Endothelial cell of umbilical vein (primary cell): ENCODE data around the gene MCC. TPM values are rescaled to one million over a fixed set of nuclear protein-coding genes. Genes with fewer than 3 reads are reported as not detected.

Experiments used
- BruUV-seq: library from RNA; stranded (reverse); fragments of 400-500 nt; replicated peaks from 2 replicates; lab custom pipeline; 2021; lab: Mats Ljungman, UMichigan
- CTCF ChIA-PET: fragments of 300-600, 350-600 bp; sonication (Branson Sonifier 250); formaldehyde crosslinking; loops from one replicate; lab custom pipeline; 2021; ENCODE audit warnings: antibody characterized with exemption, inconsistent platforms; lab: Charles Lee
- POLR2A ChIA-PET: fragments of 300-600, 350-600 bp; sonication (Branson Sonifier 250); formaldehyde crosslinking; loops from one replicate; lab custom pipeline; 2021; ENCODE audit warnings: antibody characterized with exemption, inconsistent platforms; lab: Charles Lee
- DNase-seq: peaks from one replicate; pipeline ENCODE4 v3.0.0-alpha.2; 2011; ENCODE audit warnings: low read depth, low spot score
- FAIRE-seq: peaks from 2 replicates; lab custom pipeline; 2011; peaks lifted over from hg19 to GRCh38; lab: Jason Lieb, UNC
- H2AFZ ChIP-seq: 2 replicates; pipeline ENCODE4 v1.6.0; 2012; ENCODE audit warnings: low read depth, low read length, control low read depth, inconsistent platforms
- H3K27ac ChIP-seq: 2 replicates; pipeline ENCODE4 v1.5.1; 2011; ENCODE audit warnings: low read depth, mild to moderate bottlenecking, control low read depth, low read length, moderate library complexity; ENCODE audit not compliant: insufficient read depth
- H3K27me3 ChIP-seq, 2 experiments: 2 replicates each; pipeline versions ENCODE4 v1.6.0 to v1.6.1; 2011; ENCODE audit warnings: low read length in 2 of 2, mixed read lengths in 1 of 2; ENCODE audit not compliant: control insufficient read depth in 2 of 2, insufficient read depth in 2 of 2
- H3K36me3 ChIP-seq, 2 experiments: 2 replicates in 1 of 2; 3 replicates in 1 of 2; pipeline ENCODE4 v1.5.1; 2011; ENCODE audit warnings: low read length in 2 of 2, mild to moderate bottlenecking in 1 of 2, moderate library complexity in 1 of 2; ENCODE audit not compliant: control insufficient read depth in 2 of 2, insufficient read depth in 2 of 2; ENCODE audit errors: extremely low read depth in 1 of 2
- H3K4me1 ChIP-seq: 3 replicates; pipeline ENCODE4 v1.5.1; 2011; ENCODE audit warnings: mild to moderate bottlenecking, low read length; ENCODE audit not compliant: control insufficient read depth, insufficient read depth; ENCODE audit errors: extremely low read depth
- H3K4me2 ChIP-seq: 2 replicates; pipeline ENCODE4 v1.6.1; 2011; ENCODE audit warnings: low read length, control low read depth, mixed read lengths; ENCODE audit not compliant: insufficient read depth
- H3K4me3 ChIP-seq, 3 experiments: fragments of 200-600 bp in 1 of 3; sonication (generic), shearing (Covaris generic) in 1 of 3; replicated peaks in 1 of 3; 2 replicates each; pipeline ENCODE4 v1.5.1; 2011 to 2016; ENCODE audit warnings: control low read depth in 3 of 3, low read length in 3 of 3, mild to moderate bottlenecking in 2 of 3, inconsistent platforms in 1 of 3, low read depth in 1 of 3, moderate library complexity in 1 of 3; ENCODE audit not compliant: insufficient read depth in 1 of 3
- H3K79me2 ChIP-seq: 2 replicates; pipeline ENCODE4 v1.6.0; 2012; ENCODE audit warnings: low read length, inconsistent platforms; ENCODE audit not compliant: control insufficient read depth, insufficient read depth
- H3K9ac ChIP-seq: replicated peaks from 2 replicates; pipeline ENCODE3; 2011; ENCODE audit warnings: low read length, control low read depth; ENCODE audit not compliant: insufficient read depth; ENCODE audit errors: extremely low read depth
- H3K9me1 ChIP-seq: replicated peaks from 3 replicates; pipeline ENCODE4 v1.6.0; 2011; ENCODE audit warnings: mild to moderate bottlenecking, low read length; ENCODE audit not compliant: control insufficient read depth, insufficient read depth; ENCODE audit errors: extremely low read depth
- H3K9me3 ChIP-seq: replicated peaks from 2 replicates; pipeline ENCODE4 v1.5.1; 2012; ENCODE audit warnings: low read length, inconsistent platforms; ENCODE audit not compliant: control insufficient read depth, insufficient read depth
- H4K20me1 ChIP-seq: replicated peaks from 2 replicates; pipeline ENCODE3; 2011; ENCODE audit warnings: mild to moderate bottlenecking, low read length; ENCODE audit not compliant: control insufficient read depth, insufficient read depth; ENCODE audit errors: extremely low read depth
- EZH2 ChIP-seq: IDR thresholded peaks from 2 replicates; pipeline ENCODE4 v1.6.1; 2012; ENCODE audit warnings: borderline replicate concordance, low read depth, mild to moderate bottlenecking, moderate library complexity, low read length, inconsistent platforms; ENCODE audit not compliant: severe bottlenecking
- FOS ChIP-seq: IDR thresholded peaks from 2 replicates; pipeline ENCODE4 v1.6.1; 2011; ENCODE audit warnings: mild to moderate bottlenecking, low read length, moderate library complexity, borderline replicate concordance; ENCODE audit not compliant: insufficient read depth
- GATA2 ChIP-seq: IDR thresholded peaks from 2 replicates; pipeline ENCODE4 v1.7.0; 2011; ENCODE audit warnings: low read depth, mild to moderate bottlenecking, moderate library complexity, mixed read lengths, low read length; ENCODE audit not compliant: insufficient read length, insufficient read depth
- JUN ChIP-seq: IDR thresholded peaks from 2 replicates; pipeline ENCODE4 v1.6.1; 2011; ENCODE audit warnings: borderline replicate concordance, low read depth; ENCODE audit not compliant: insufficient read length, insufficient read depth
- MYC ChIP-seq: IDR thresholded peaks from one replicate; pipeline ENCODE4 v1.6.1; 2011; ENCODE audit warnings: mild to moderate bottlenecking, low read depth, low read length
- POLR2A ChIP-seq: IDR thresholded peaks from 2 replicates; pipeline ENCODE4 v1.6.1; 2012; ENCODE audit warnings: low read depth, mild to moderate bottlenecking, control low read depth, low read length
- POLR2AphosphoS5 ChIP-seq: IDR thresholded peaks from 2 replicates; pipeline ENCODE4 v1.6.1; 2012; ENCODE audit warnings: low read depth, mild to moderate bottlenecking, control low read depth, low read length, moderate library complexity; ENCODE audit not compliant: insufficient read depth
- dilution Hi-C: fragments of 300-500 bp; cut with MboI; formaldehyde crosslinking; loops from one replicate; pipeline ENCODE4 v1.15.0; 2019; ENCODE audit warnings: low sequenced_read_pairs; ENCODE audit not compliant: extremely low pct_ligation_motif_present
- intact Hi-C: fragments of 100-400 bp; cut with micrococcal nuclease; formaldehyde crosslinking; loops from one replicate; pipeline ENCODE4 v1.10.0; 2022
- polyA plus RNA-seq, 4 experiments: library from polyadenylated mRNA; depleted of rRNA in 3 of 4; stranded (reverse) in 3 of 4; unstranded in 1 of 4; fragments of >200 nt; gene quantifications; 2 replicates each; pipeline versions ENCODE4 v1.2.1 to v1.2.3, GENCODE V29; 2011 to 2012; ENCODE audit warnings: missing spikeins in 1 of 4
- total RNA-seq: library from RNA; stranded (reverse); gene quantifications from 2 replicates; pipeline ENCODE4 v1.2.3, GENCODE V29; 2021
- TF ChIP-seq, protein P1 (sequence below), 2 donors: IDR thresholded peaks; 1 replicate in 1 of 2; 2 replicates in 1 of 2; pipeline ENCODE4 v1.5.1; 2011; ENCODE audit warnings: low read length in 2 of 2, mild to moderate bottlenecking in 2 of 2, moderate library complexity in 2 of 2, control low read depth in 1 of 2, inconsistent platforms in 1 of 2, low read depth in 1 of 2; ENCODE audit not compliant: insufficient read depth in 1 of 2; ENCODE audit errors: extremely low read depth in 1 of 2
- TF ChIP-seq, protein P2 (sequence below): IDR thresholded peaks from 2 replicates; pipeline ENCODE4 v1.6.1; 2011; ENCODE audit not compliant: insufficient read depth, insufficient read length

MCC gene
- total and polyA plus RNA-seq, 2 donors (not counting 3 experiments of a cell fraction or from before 2014, with no cell fraction given): 6.9 to 27.5 TPM

DNA sequence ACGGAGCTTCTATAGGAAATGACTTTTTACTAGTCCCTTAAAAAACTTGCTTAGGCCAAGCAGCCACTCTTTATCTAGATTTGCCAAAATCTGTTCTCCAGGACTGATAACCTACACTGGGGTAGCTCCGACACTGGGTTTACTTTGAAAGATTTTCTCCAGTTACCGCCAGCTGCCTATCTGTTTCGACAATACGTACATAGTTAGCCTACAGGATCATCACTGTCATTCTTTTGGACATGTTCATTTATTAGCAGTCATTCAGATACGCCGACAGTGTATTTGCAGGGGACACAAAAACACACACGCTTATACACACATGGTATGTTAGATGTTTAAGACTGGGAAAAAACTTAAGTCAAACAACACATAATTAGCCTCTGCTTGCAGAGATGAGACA lies 286.0 kb downstream of the MCC start:
- BruUV-seq: no TSS peak
- no peak overlapping the region for H3K9ac ChIP-seq
- H3K4me2 ChIP-seq: no peak overlapping the region
- no peaks in the 10 kb centered on the region for H3K9me3 ChIP-seq
- H3K4me1 ChIP-seq: peaks cover 9% of the 10 kb centered on the region
- no peaks in the 10 kb centered on the region for H4K20me1 ChIP-seq
- ChIA-PET POLR2A (no interaction called here), CTCF (interaction anchor here (0.7 to 1.8 kb wide), 7 partner anchors 11 to 206 kb away, joined by 3 to 6 read pairs (median 3); no protein-coding TSS in a partner anchor)
- intact Hi-C loops: no loop called here
- TF ChIP-seq, protein P1, sequence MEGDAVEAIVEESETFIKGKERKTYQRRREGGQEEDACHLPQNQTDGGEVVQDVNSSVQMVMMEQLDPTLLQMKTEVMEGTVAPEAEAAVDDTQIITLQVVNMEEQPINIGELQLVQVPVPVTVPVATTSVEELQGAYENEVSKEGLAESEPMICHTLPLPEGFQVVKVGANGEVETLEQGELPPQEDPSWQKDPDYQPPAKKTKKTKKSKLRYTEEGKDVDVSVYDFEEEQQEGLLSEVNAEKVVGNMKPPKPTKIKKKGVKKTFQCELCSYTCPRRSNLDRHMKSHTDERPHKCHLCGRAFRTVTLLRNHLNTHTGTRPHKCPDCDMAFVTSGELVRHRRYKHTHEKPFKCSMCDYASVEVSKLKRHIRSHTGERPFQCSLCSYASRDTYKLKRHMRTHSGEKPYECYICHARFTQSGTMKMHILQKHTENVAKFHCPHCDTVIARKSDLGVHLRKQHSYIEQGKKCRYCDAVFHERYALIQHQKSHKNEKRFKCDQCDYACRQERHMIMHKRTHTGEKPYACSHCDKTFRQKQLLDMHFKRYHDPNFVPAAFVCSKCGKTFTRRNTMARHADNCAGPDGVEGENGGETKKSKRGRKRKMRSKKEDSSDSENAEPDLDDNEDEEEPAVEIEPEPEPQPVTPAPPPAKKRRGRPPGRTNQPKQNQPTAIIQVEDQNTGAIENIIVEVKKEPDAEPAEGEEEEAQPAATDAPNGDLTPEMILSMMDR (IDR thresholded peaks at IDR 0.05; ENCODE audit: extremely low read depth in 1 of 2, insufficient read depth in 1 of 2, low read depth in 1 of 2, low read length in 2 of 2): no peak
- TF ChIP-seq POLR2AphosphoS5 (no peak), POLR2A (no peak), FOS (no peak), GATA2 (no peak), MYC (no peak), JUN (no peak), EZH2 (no peak)
- TF ChIP-seq, protein P2, sequence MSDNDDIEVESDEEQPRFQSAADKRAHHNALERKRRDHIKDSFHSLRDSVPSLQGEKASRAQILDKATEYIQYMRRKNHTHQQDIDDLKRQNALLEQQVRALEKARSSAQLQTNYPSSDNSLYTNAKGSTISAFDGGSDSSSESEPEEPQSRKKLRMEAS: no peak
- FAIRE-seq (peak; percentile 44), DNase-seq (no peak)
- dilution Hi-C loops: no loop called here
- H3K9me1 ChIP-seq: no peaks in the 10 kb centered on the region
- no peak overlapping the region for H2AFZ ChIP-seq
- H3K4me3 ChIP-seq: no peak overlapping the region
- H3K79me2 ChIP-seq: no peaks in the 10 kb centered on the region
- H3K27me3 ChIP-seq: no peaks in the 10 kb centered on the region
- no peak overlapping the region for H3K27ac ChIP-seq
- no peaks in the 10 kb centered on the region for H3K36me3 ChIP-seq
